Measurements from ENCODE around the gene D2HGDH. TPM values are rescaled to one million over a fixed set of nuclear protein-coding genes. Genes with fewer than 3 reads are reported as not detected.

The D2HGDH gene
- total and polyA plus RNA-seq, 2 of the 13 experiments (the other 11 are each of a cell fraction or from before 2014, with no cell fraction given), result 19.2 to 20.3 TPM

- TF ChIP-seq ZNF660 (CRISPR knock-in tag; IDR thresholded peaks at IDR 0.05; ENCODE audit: borderline replicate concordance, low read depth) (no peak), ZNF580 (CRISPR knock-in tag; IDR thresholded peaks at IDR 0.05; ENCODE audit: borderline replicate concordance, low read depth) (no peak; the same call in 1 of the 2 replicates), PHF8 (CRISPR knock-in tag; IDR thresholded peaks at IDR 0.05) (peak; percentile 87), ZNF496 (CRISPR knock-in tag; IDR thresholded peaks at IDR 0.05; ENCODE audit: insufficient replicate concordance) (no peak), MZF1 (CRISPR knock-in tag; IDR thresholded peaks at IDR 0.05; ENCODE audit: borderline replicate concordance) (no peak), GMEB1 (CRISPR knock-in tag; IDR thresholded peaks at IDR 0.05; ENCODE audit: borderline replicate concordance) (peak; percentile 99), ZKSCAN8 (CRISPR knock-in tag; IDR thresholded peaks at IDR 0.05; ENCODE audit: borderline replicate concordance) (no peak), TOPORS (CRISPR knock-in tag; IDR thresholded peaks at IDR 0.05) (peak; percentile 89; the same call in 1 of the 2 replicates), ZNF83 (CRISPR knock-in tag; IDR thresholded peaks at IDR 0.05; ENCODE audit: borderline replicate concordance) (0 out of 2 replicates have a peak, but pooled peaks have one; percentile 36), ZNF207 (IDR thresholded peaks at IDR 0.05; ENCODE audit: borderline replicate concordance) (no peak), ARNT (IDR thresholded peaks at IDR 0.05) (no peak), HIC2 (CRISPR knock-in tag; IDR thresholded peaks at IDR 0.05; ENCODE audit: low read depth) (no peak; the same call in 1 of the 2 replicates), ZNF460 (CRISPR knock-in tag; IDR thresholded peaks at IDR 0.05; ENCODE audit: borderline replicate concordance) (no peak), NR2F2 (IDR thresholded peaks at IDR 0.05; ENCODE audit: borderline replicate concordance, low read depth) (0 out of 2 replicates have a peak, but pooled peaks have one; percentile 14), SNAPC4 (CRISPR knock-in tag; IDR thresholded peaks at IDR 0.05) (no peak), TCF7 (IDR thresholded peaks at IDR 0.05; ENCODE audit: low read depth) (no peak), ZNF331 (CRISPR knock-in tag; IDR thresholded peaks at IDR 0.05) (peak; percentile 81), ZNF770 (CRISPR knock-in tag; IDR thresholded peaks at IDR 0.05) (peak; percentile 68)
These were observed 47.6 kb upstream of the D2HGDH start, which contains the start of gene DTYMK (continued) for GRCh38 chr2:241686650-241687425.

All from HepG2 (cell line).